Measurements from ENCODE around the gene B2M. TPM values are rescaled to one million over a fixed set of nuclear protein-coding genes. Genes with fewer than 3 reads are reported as not detected.
"Not testable (repeated sequence)": the region's sequence is repeated elsewhere in the genome, so short reads cannot be mapped to it uniquely, and the experiment has no call there.

The B2M gene
- total and polyA plus RNA-seq, 3 donors from 2014 or later, result 439 to 2,068 (median 1,401) TPM

- Histone ChIP-seq H3K4me1 (no peaks in the 10 kb centered on the region), H3K36me3 (ENCODE audit: low read depth, missing control alignments) (no peaks in the 10 kb centered on the region), H3K4me3 (no peak overlapping the region), H3K27ac (no peak overlapping the region), H3K9me3 (no peaks in the 10 kb centered on the region), H3K27me3 (no peaks in the 10 kb centered on the region)
- WGBS, 2 donors, result 92% methylated on average over 2 of the region's 2 CpGs
- intact Hi-C loops (cut with DNase I; ENCODE audit: low total_unique reads), result no loop called here
- TF ChIP-seq CTCF (IDR thresholded peaks at IDR 0.05) (no peak), POLR2A (IDR thresholded peaks at IDR 0.05) (no peak)
- DNase-seq, result no peak
These were observed 12.7 kb upstream of the B2M start for GRCh38 chr15:44698641-44699040.

- H3K4me1 ChIP-seq; H3K36me3 ChIP-seq (ENCODE audit: low read depth, missing control alignments); DNase-seq; H3K9me3 ChIP-seq; intact Hi-C loops (cut with DNase I; ENCODE audit: low total_unique reads); H3K27me3 ChIP-seq; H3K27ac ChIP-seq; H3K4me3 ChIP-seq: not testable (repeated sequence)
These were observed 10.6 kb upstream of the B2M start for GRCh38 chr15:44700676-44701075.

- H3K4me1 ChIP-seq, result no peaks in the 10 kb centered on the region
- TF ChIP-seq POLR2A (IDR thresholded peaks at IDR 0.05) (no peak), CTCF (IDR thresholded peaks at IDR 0.05) (no peak)
- no peak overlapping the region for H3K27ac ChIP-seq
- H3K4me3 ChIP-seq, result no peak overlapping the region
- no peaks in the 10 kb centered on the region for H3K9me3 ChIP-seq
- WGBS, 2 donors, result 72 to 80% methylated on average over 1 of the region's 1 CpG
- no peaks in the 10 kb centered on the region for H3K27me3 ChIP-seq
- no peaks in the 10 kb centered on the region for H3K36me3 ChIP-seq (ENCODE audit: low read depth, missing control alignments)
- DNase-seq, result no peak
- intact Hi-C loops (cut with DNase I; ENCODE audit: low total_unique reads), result no loop called here
These were observed 5.3 kb upstream of the B2M start for GRCh38 chr15:44705986-44706385.

- Histone ChIP-seq H3K36me3 (ENCODE audit: low read depth, missing control alignments) (no peaks in the 10 kb centered on the region), H3K9me3 (no peaks in the 10 kb centered on the region), H3K4me3 (no peak overlapping the region), H3K27ac (no peak overlapping the region), H3K4me1 (no peaks in the 10 kb centered on the region), H3K27me3 (no peaks in the 10 kb centered on the region)
- no peak for TF ChIP-seq CTCF (IDR thresholded peaks at IDR 0.05)
- no peak for TF ChIP-seq POLR2A (IDR thresholded peaks at IDR 0.05)
- 93 to 100% methylated on average over 2 of the region's 2 CpGs for WGBS, 2 donors
- no peak for DNase-seq
- intact Hi-C loops (cut with DNase I; ENCODE audit: low total_unique reads), result no loop called here
These were observed 4.9 kb upstream of the B2M start for GRCh38 chr15:44706401-44706800.

GRCh38 chr15:44706946-44707636, 4.2 kb upstream of the B2M start:
- H3K27me3 ChIP-seq, result no peaks in the 10 kb centered on the region
- WGBS, 2 donors, result 71 to 95% methylated on average over 2 of the region's 2 CpGs
- no peak for DNase-seq
- H3K27ac ChIP-seq, result no peak overlapping the region
- H3K36me3 ChIP-seq (ENCODE audit: low read depth, missing control alignments), result no peaks in the 10 kb centered on the region
- no peaks in the 10 kb centered on the region for H3K4me1 ChIP-seq
- intact Hi-C loops (cut with DNase I; ENCODE audit: low total_unique reads), result no loop called here
- H3K4me3 ChIP-seq, result no peak overlapping the region
- H3K9me3 ChIP-seq, result no peaks in the 10 kb centered on the region
- TF ChIP-seq POLR2A (IDR thresholded peaks at IDR 0.05) (no peak), CTCF (IDR thresholded peaks at IDR 0.05) (no peak)
